H1 (cell line): ENCODE data around the gene DOCK3. TPM values are rescaled to one million over a fixed set of nuclear protein-coding genes. Genes with fewer than 3 reads are reported as not detected.

Experiments used
- CTCF ChIA-PET: fragments of 300-600 bp; sonication (Branson Sonifier 250); formaldehyde crosslinking; loops from one replicate; lab custom pipeline; 2021; ENCODE audit not compliant: partially characterized antibody; lab: Charles Lee
- POLR2A ChIA-PET: fragments of 300-600 bp; sonication (Branson Sonifier 250); formaldehyde crosslinking; loops from one replicate; lab custom pipeline; 2021; ENCODE audit warnings: inconsistent platforms; ENCODE audit not compliant: partially characterized antibody; lab: Charles Lee
- DNase-seq, 2 experiments: peaks; one replicate each; pipeline versions ENCODE4 v3.0.0 to v3.0.0-alpha.2; 2010 to 2022; ENCODE audit warnings: low spot score in 2 of 2, low read depth in 1 of 2, mixed read lengths in 1 of 2
- FAIRE-seq: peaks from 2 replicates; lab custom pipeline; 2011; peaks lifted over from hg19 to GRCh38; lab: Jason Lieb, UNC
- H2AFZ ChIP-seq: 2 replicates; pipeline ENCODE4 v1.8.1; 2012; ENCODE audit warnings: low read length, inconsistent platforms
- H2AK5ac ChIP-seq: 2 replicates; pipeline ENCODE4 v1.6.1; 2013; ENCODE audit warnings: low read depth, low read length
- H2BK120ac ChIP-seq: replicated peaks from 2 replicates; pipeline ENCODE3; 2013; ENCODE audit warnings: low read depth, low read length, inconsistent platforms
- H2BK12ac ChIP-seq: 2 replicates; pipeline ENCODE4 v1.6.1; 2013; ENCODE audit warnings: low read depth, low read length
- H2BK15ac ChIP-seq: 2 replicates; pipeline ENCODE4 v1.6.1; 2013; ENCODE audit warnings: low read length
- H2BK20ac ChIP-seq: 2 replicates; pipeline ENCODE4 v1.6.1; 2013; ENCODE audit warnings: low read length
- H2BK5ac ChIP-seq: 2 replicates; pipeline ENCODE4 v1.6.1; 2013; ENCODE audit warnings: low read depth, low read length
- H3K14ac ChIP-seq: 2 replicates; pipeline ENCODE4 v1.6.1; 2013; ENCODE audit warnings: inconsistent platforms; ENCODE audit not compliant: insufficient read length
- H3K18ac ChIP-seq: 2 replicates; pipeline ENCODE4 v1.6.1; 2013; ENCODE audit warnings: low read length; ENCODE audit errors: extremely low read depth
- H3K23ac ChIP-seq: 2 replicates; pipeline ENCODE4 v1.6.1; 2013; ENCODE audit warnings: inconsistent platforms; ENCODE audit not compliant: insufficient read length
- H3K23me2 ChIP-seq: 2 replicates; pipeline ENCODE4 v1.6.1; 2013; ENCODE audit warnings: low read depth, low read length
- H3K27ac ChIP-seq: 2 replicates; pipeline ENCODE4 v1.6.1; 2011; ENCODE audit warnings: low read depth, low read length, inconsistent platforms
- H3K27me3 ChIP-seq, 4 experiments: replicated peaks in 1 of 4; 1 replicate in 1 of 4; 2 replicates in 3 of 4; pipeline versions ENCODE4 v1.6.1 to v1.8.1; 2011 to 2013; ENCODE audit warnings: low read length in 3 of 4, mild to moderate bottlenecking in 3 of 4, inconsistent platforms in 2 of 4, mixed read lengths in 2 of 4, moderate library complexity in 1 of 4; ENCODE audit not compliant: control insufficient read depth in 3 of 4, insufficient read depth in 3 of 4; ENCODE audit errors: extremely low read depth in 1 of 4
- H3K36me3 ChIP-seq, 4 experiments: 2 replicates each; pipeline versions ENCODE4 v1.6.1 to v1.8.1; 2011 to 2013; ENCODE audit warnings: mild to moderate bottlenecking in 4 of 4, low read length in 3 of 4, moderate library complexity in 2 of 4, control low read depth in 1 of 4, inconsistent platforms in 1 of 4; ENCODE audit not compliant: insufficient read depth in 4 of 4, control insufficient read depth in 2 of 4
- H3K4ac ChIP-seq: replicated peaks from 2 replicates; pipeline ENCODE3; 2013; ENCODE audit warnings: low read length, low read depth, mixed read lengths, inconsistent platforms; ENCODE audit not compliant: insufficient read length
- H3K4me1 ChIP-seq, 4 experiments: replicated peaks in 1 of 4; 1 replicate in 1 of 4; 2 replicates in 3 of 4; pipeline versions ENCODE4 v1.6.1 to v1.8.1; 2011 to 2013; ENCODE audit warnings: low read length in 3 of 4, inconsistent platforms in 2 of 4, mixed read lengths in 1 of 4; ENCODE audit not compliant: insufficient read depth in 4 of 4, control insufficient read depth in 3 of 4
- H3K4me2 ChIP-seq, 2 experiments: 2 replicates each; pipeline versions ENCODE4 v1.6.1 to v1.8.1; 2011 to 2013; ENCODE audit warnings: low read depth in 2 of 2, low read length in 2 of 2, control low read depth in 1 of 2, inconsistent platforms in 1 of 2, mild to moderate bottlenecking in 1 of 2; ENCODE audit not compliant: insufficient read depth in 1 of 2
- H3K4me3 ChIP-seq, 4 experiments: fragments of 200-600, 300-600 bp in 1 of 4; sonication (generic), shearing (Covaris generic), sonication (Bioruptor Twin) in 1 of 4; 2 replicates each; pipeline versions ENCODE4 v1.5.1 to v1.8.1; 2011 to 2016; ENCODE audit warnings: low read length in 4 of 4, low read depth in 3 of 4, control low read depth in 2 of 4, inconsistent platforms in 2 of 4, mild to moderate bottlenecking in 2 of 4, mixed read lengths in 1 of 4, moderate library complexity in 1 of 4; ENCODE audit not compliant: insufficient read depth in 2 of 4; ENCODE audit errors: extremely low read depth in 1 of 4
- H3K56ac ChIP-seq: replicated peaks from 2 replicates; pipeline ENCODE3; 2013; ENCODE audit warnings: low read depth, mild to moderate bottlenecking, mixed read lengths, low read length, inconsistent platforms; ENCODE audit not compliant: insufficient read length
- H3K79me1 ChIP-seq: 2 replicates; pipeline ENCODE4 v1.6.1; 2013; ENCODE audit warnings: low read depth, low read length, control low read depth
- H3K79me2 ChIP-seq, 2 experiments: 2 replicates each; pipeline versions ENCODE4 v1.6.1 to v1.8.1; 2012 to 2013; ENCODE audit warnings: low read length in 2 of 2, mild to moderate bottlenecking in 2 of 2, inconsistent platforms in 1 of 2; ENCODE audit not compliant: insufficient read depth in 2 of 2, control insufficient read depth in 1 of 2
- H3K9ac ChIP-seq, 4 experiments: replicated peaks in 1 of 4; 1 replicate in 1 of 4; 2 replicates in 3 of 4; pipeline versions ENCODE4 v1.6.1 to v1.8.1; 2011 to 2013; ENCODE audit warnings: low read depth in 3 of 4, low read length in 3 of 4, control low read depth in 2 of 4, mild to moderate bottlenecking in 2 of 4, moderate library complexity in 2 of 4, inconsistent platforms in 1 of 4; ENCODE audit errors: extremely low read depth in 1 of 4
- H3K9me3 ChIP-seq, 2 experiments: 2 replicates each; pipeline versions ENCODE4 v1.6.1 to v1.8.1; 2012 to 2013; ENCODE audit warnings: mild to moderate bottlenecking in 2 of 2, moderate library complexity in 2 of 2, control low read depth in 1 of 2, inconsistent platforms in 1 of 2, low read depth in 1 of 2, low read length in 1 of 2, mixed read lengths in 1 of 2; ENCODE audit not compliant: insufficient read depth in 2 of 2
- H4K20me1 ChIP-seq, 2 experiments: replicated peaks in 1 of 2; 2 replicates each; pipeline versions ENCODE3 to v1.8.1; 2011 to 2013; ENCODE audit warnings: inconsistent platforms in 2 of 2, low read length in 2 of 2, mild to moderate bottlenecking in 1 of 2; ENCODE audit not compliant: insufficient read depth in 2 of 2, control insufficient read depth in 1 of 2
- H4K5ac ChIP-seq: 2 replicates; pipeline ENCODE4 v1.6.1; 2013; ENCODE audit warnings: low read length, low read depth, mixed read lengths, inconsistent platforms; ENCODE audit not compliant: insufficient read length
- H4K8ac ChIP-seq: 2 replicates; pipeline ENCODE4 v1.8.0; 2013; ENCODE audit warnings: mild to moderate bottlenecking, moderate library complexity, low read length, inconsistent platforms; ENCODE audit not compliant: insufficient read depth; ENCODE audit errors: extremely low read depth
- H4K91ac ChIP-seq: replicated peaks from 2 replicates; pipeline ENCODE3; 2013; ENCODE audit warnings: low read length, mixed read lengths, inconsistent platforms; ENCODE audit not compliant: insufficient read length
- BACH1 ChIP-seq: IDR thresholded peaks from 2 replicates; pipeline ENCODE4 v1.6.1; 2012; ENCODE audit warnings: low read length, improper control_type of control experiment
- BRCA1 ChIP-seq: IDR thresholded peaks from 2 replicates; pipeline ENCODE4 v1.6.1; 2012; ENCODE audit warnings: low read depth, low read length, improper control_type of control experiment
- CBX8 ChIP-seq: fragments of 300-800, 300-1000 bp; sonication (generic); IDR thresholded peaks from 2 replicates; pipeline ENCODE4 v1.7.1; 2016; ENCODE audit warnings: low read depth, low read length, borderline replicate concordance
- CHD2 ChIP-seq: IDR thresholded peaks from 2 replicates; pipeline ENCODE4 v1.6.1; 2012; ENCODE audit warnings: low read length, improper control_type of control experiment
- GTF2F1 ChIP-seq: IDR thresholded peaks from 2 replicates; pipeline ENCODE4 v1.6.1; 2012; ENCODE audit warnings: low read depth, low read length, improper control_type of control experiment, borderline replicate concordance
- KDM4A ChIP-seq: IDR thresholded peaks from one replicate; pipeline ENCODE4 v1.7.1; 2012; ENCODE audit warnings: low read depth, mild to moderate bottlenecking, moderate library complexity, low read length, inconsistent platforms; ENCODE audit not compliant: severe bottlenecking
- RFX5 ChIP-seq: IDR thresholded peaks from 2 replicates; pipeline ENCODE4 v1.6.1; 2011; ENCODE audit warnings: low read depth, low read length, improper control_type of control experiment, borderline replicate concordance
- SAP30 ChIP-seq: fragments of 300-600 bp; sonication (generic); IDR thresholded peaks from 2 replicates; pipeline ENCODE4 v1.7.1; 2012; ENCODE audit warnings: low read length, moderate library complexity, mild to moderate bottlenecking, inconsistent platforms; ENCODE audit not compliant: insufficient read depth, insufficient replicate concordance
- SIN3A ChIP-seq, 2 experiments: IDR thresholded peaks in 1 of 2; conservative IDR thresholded peaks in 1 of 2; 2 replicates each; pipeline ENCODE4 v1.6.1; 2011 to 2012; ENCODE audit warnings: low read length in 2 of 2, improper control_type of control experiment in 1 of 2, low read depth in 1 of 2, mild to moderate bottlenecking in 1 of 2
- SUZ12 ChIP-seq: fragments of 200-600 bp; sonication (generic); IDR thresholded peaks from 2 replicates; pipeline ENCODE4 v1.6.1; 2012; ENCODE audit warnings: mild to moderate bottlenecking, inconsistent platforms, low read length, moderate library complexity, mixed read lengths
- polyA plus RNA-seq, 7 experiments: library from polyadenylated mRNA; depleted of rRNA in 3 of 7; stranded (reverse) in 5 of 7; unstranded in 2 of 7; fragments of >200 nt in 5 of 7; fragments of 200-250 nt in 2 of 7; gene quantifications; 1 replicate in 5 of 7; 2 replicates in 1 of 7; 4 replicates in 1 of 7; pipeline versions ENCODE4 v1.2.1 to v1.2.3, GENCODE V29; 2011 to 2013; ENCODE audit warnings: missing spikeins in 2 of 7, mixed read lengths in 2 of 7
- total RNA-seq: library from RNA; stranded (reverse); fragmentation: NEBNext Ultra II Directional; extraction: Animal tissue kit (Norgen Biotek cat#: 25700); gene quantifications from 2 replicates; pipeline ENCODE4 v1.2.1, GENCODE V29; 2021
- TF ChIP-seq, protein P1 (sequence below), 3 experiments: IDR thresholded peaks; 1 replicate in 2 of 3; 2 replicates in 1 of 3; pipeline versions ENCODE4 v1.5.1 to v1.6.1; 2011; ENCODE audit warnings: low read length in 3 of 3, mild to moderate bottlenecking in 3 of 3, inconsistent platforms in 2 of 3, low read depth in 1 of 3, moderate library complexity in 1 of 3; ENCODE audit not compliant: insufficient read depth in 1 of 3; ENCODE audit errors: control extremely low read depth in 1 of 3
- TF ChIP-seq, protein P2 (sequence below): IDR thresholded peaks from 2 replicates; pipeline ENCODE4 v1.6.1; 2012; ENCODE audit warnings: inconsistent platforms

Gene DOCK3
- total and polyA plus RNA-seq, 2 of the 8 experiments (the other 6 are each of a cell fraction or from before 2014, with no cell fraction given) = 2.7 to 5.0 TPM

DNA sequence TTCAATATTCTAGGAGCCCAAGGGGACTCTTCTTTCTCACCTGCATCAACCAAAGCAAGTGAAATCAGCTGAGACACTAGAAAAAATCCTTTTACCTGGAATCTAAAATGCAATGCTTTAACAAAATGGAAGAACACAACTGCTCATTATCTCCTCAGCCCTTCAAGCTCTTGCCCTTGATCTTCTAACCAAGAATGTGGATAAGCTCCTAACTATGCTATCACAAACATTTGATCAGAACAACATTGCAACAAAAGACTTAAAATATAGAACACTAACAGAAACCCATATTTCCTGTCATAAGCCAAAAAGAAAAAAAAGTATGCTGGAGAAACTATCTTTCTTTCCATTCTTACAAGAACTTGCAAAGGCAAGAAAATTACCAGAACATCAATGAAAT is 728.9 kb downstream of the DOCK3 start:
- peaks cover 0 to 20% (median 13%) of the 10 kb centered on the region in 4 experiments; a peak in 5 of 8 replicates for H3K36me3 ChIP-seq
- no peaks in the 10 kb centered on the region for H3K4me1 ChIP-seq
- no peaks in the 10 kb centered on the region for H3K79me2 ChIP-seq
- no peak overlapping the region for H2BK120ac ChIP-seq
- no peak overlapping the region for H4K8ac ChIP-seq
- H4K20me1 ChIP-seq = peaks cover 0 to 2% of the 10 kb centered on the region in 2 experiments
- H3K14ac ChIP-seq = no peak overlapping the region
- no peak overlapping the region for H3K4me3 ChIP-seq
- H2BK5ac ChIP-seq = no peak overlapping the region
- ChIA-PET POLR2A (interaction anchor here (0.9 to 1.2 kb wide), 3 partner anchors 9 to 917 kb away, joined by 3 to 6 read pairs (median 3); no protein-coding TSS in a partner anchor), CTCF (interaction anchor here (0.6 to 1.2 kb wide), 6 partner anchors 10 to 266 kb away, joined by 3 to 5 read pairs (median 3); partner anchors contain the start of gene RBM15B)
- no peak overlapping the region for H4K5ac ChIP-seq
- FAIRE-seq (no peak), DNase-seq (no peak)
- H2AFZ ChIP-seq = no peak overlapping the region
- no peak overlapping the region for H2BK20ac ChIP-seq
- H3K4ac ChIP-seq = no peak overlapping the region
- no peaks in the 10 kb centered on the region for H3K9me3 ChIP-seq
- H3K4me2 ChIP-seq = no peak overlapping the region
- no peaks in the 10 kb centered on the region for H3K79me1 ChIP-seq
- H2BK15ac ChIP-seq = no peak overlapping the region
- no peak overlapping the region for H3K56ac ChIP-seq
- no peak overlapping the region for H2AK5ac ChIP-seq
- no peak overlapping the region for H3K27ac ChIP-seq
- H3K23ac ChIP-seq = no peak overlapping the region
- no peak overlapping the region for H3K9ac ChIP-seq
- no peak overlapping the region for H3K18ac ChIP-seq
- H2BK12ac ChIP-seq = no peak overlapping the region
- no peaks in the 10 kb centered on the region for H3K27me3 ChIP-seq
- no peaks in the 10 kb centered on the region for H3K23me2 ChIP-seq
- no peak overlapping the region for H4K91ac ChIP-seq
- TF ChIP-seq BACH1 (no peak), CHD2 (no peak), RFX5 (no peak), SIN3A (conservative IDR thresholded peaks at IDR 0.05 in 1 of 2, IDR thresholded peaks at IDR 0.05 in 1 of 2; ENCODE audit: low read depth in 1 of 2, low read length in 2 of 2) (no peak), GTF2F1 (no peak), SAP30 (no peak), SUZ12 (no peak), KDM4A (no peak), BRCA1 (no peak), CBX8 (no peak)
- TF ChIP-seq, protein P1, sequence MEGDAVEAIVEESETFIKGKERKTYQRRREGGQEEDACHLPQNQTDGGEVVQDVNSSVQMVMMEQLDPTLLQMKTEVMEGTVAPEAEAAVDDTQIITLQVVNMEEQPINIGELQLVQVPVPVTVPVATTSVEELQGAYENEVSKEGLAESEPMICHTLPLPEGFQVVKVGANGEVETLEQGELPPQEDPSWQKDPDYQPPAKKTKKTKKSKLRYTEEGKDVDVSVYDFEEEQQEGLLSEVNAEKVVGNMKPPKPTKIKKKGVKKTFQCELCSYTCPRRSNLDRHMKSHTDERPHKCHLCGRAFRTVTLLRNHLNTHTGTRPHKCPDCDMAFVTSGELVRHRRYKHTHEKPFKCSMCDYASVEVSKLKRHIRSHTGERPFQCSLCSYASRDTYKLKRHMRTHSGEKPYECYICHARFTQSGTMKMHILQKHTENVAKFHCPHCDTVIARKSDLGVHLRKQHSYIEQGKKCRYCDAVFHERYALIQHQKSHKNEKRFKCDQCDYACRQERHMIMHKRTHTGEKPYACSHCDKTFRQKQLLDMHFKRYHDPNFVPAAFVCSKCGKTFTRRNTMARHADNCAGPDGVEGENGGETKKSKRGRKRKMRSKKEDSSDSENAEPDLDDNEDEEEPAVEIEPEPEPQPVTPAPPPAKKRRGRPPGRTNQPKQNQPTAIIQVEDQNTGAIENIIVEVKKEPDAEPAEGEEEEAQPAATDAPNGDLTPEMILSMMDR (IDR thresholded peaks at IDR 0.05; ENCODE audit: control extremely low read depth in 1 of 3, insufficient read depth in 1 of 3, low read depth in 1 of 3, low read length in 3 of 3) = no peak
- TF ChIP-seq, protein P2, sequence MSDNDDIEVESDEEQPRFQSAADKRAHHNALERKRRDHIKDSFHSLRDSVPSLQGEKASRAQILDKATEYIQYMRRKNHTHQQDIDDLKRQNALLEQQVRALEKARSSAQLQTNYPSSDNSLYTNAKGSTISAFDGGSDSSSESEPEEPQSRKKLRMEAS = no peak
